ENCODE measurements around the gene RIC8A. TPM values are rescaled to one million over a fixed set of nuclear protein-coding genes. Genes with fewer than 3 reads are reported as not detected.
"Not testable (repeated sequence)": the region's sequence is repeated elsewhere in the genome, so short reads cannot be mapped to it uniquely, and the experiment has no call there.

RIC8A gene
- total RNA-seq, 1 experiment from 2014 or later, result 180 TPM

DNA sequence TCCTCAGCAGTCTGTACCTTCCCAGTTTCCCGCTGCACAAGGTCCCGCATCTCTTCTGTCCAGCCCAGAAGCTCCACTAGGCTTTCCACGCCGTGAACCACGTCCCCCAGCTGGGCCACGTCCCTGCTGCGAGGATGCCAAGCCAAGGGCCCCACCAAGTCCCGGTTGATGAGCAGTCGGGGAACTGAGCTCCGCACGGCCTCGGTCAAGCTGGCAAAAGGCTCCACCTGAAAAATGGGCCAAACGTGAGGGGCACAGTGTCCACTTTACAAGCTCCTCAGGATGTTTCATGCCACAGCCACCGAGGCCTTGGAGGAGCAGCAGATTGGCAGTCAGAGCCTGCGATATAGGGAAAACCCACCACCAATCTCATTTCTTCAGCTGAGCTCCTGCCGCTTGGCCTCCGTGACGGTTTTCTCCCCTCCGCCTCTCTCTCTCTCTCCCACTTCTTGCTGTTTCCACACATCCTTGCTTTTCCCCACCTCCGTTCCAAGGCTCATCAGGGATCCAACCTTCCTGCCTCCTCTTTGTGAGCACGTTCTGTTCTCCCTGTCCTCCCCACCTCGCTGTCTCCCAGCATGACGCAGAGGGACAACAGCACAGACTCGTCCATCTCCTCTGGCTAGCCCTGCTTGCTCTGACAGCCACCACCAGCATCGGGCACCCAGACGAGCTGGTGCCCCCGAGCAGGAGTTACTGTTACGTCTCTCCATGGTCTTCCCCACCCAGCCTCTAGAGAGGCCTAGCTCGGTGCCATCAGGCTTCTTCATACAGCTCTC lies 11.5 kb downstream of the RIC8A start:
- no peak for TF ChIP-seq CTCF (conservative IDR thresholded peaks at IDR 0.05; ENCODE audit: low read depth, low read length)
- no peak for TF ChIP-seq EZH2 (IDR thresholded peaks at IDR 0.05; ENCODE audit: low read length, unreplicated experiment)
- no peak for TF ChIP-seq EZH2phosphoT487 (IDR thresholded peaks at IDR 0.05; ENCODE audit: borderline replicate concordance, low read length)
- Histone ChIP-seq H3K4me3 (ENCODE audit: low read length) (no peak overlapping the region), H3K36me3 (ENCODE audit: low read depth, low read length) (peaks cover 7% of the 10 kb centered on the region; the same call in 1 of the 2 replicates), H4K20me1 (ENCODE audit: low read length) (no peaks in the 10 kb centered on the region), H3K27ac (ENCODE audit: low read length) (no peak overlapping the region), H3K9me2 (replicated peaks; ENCODE audit: low read length) (no peaks in the 10 kb centered on the region), H3K4me2 (ENCODE audit: low read length) (no peak overlapping the region), H2AFZ (ENCODE audit: low read length) (no peak overlapping the region), H3K9ac (ENCODE audit: low read length) (no peak overlapping the region), H3K79me2 (ENCODE audit: low read length) (no peaks in the 10 kb centered on the region), H3F3A (ENCODE audit: low read length, unreplicated experiment) (no peaks in the 10 kb centered on the region), H3K4me1 (ENCODE audit: insufficient read depth, low read length) (no peaks in the 10 kb centered on the region), H3K9me3 (ENCODE audit: low read length) (no peaks in the 10 kb centered on the region), H3K27me3 (ENCODE audit: low read length) (no peaks in the 10 kb centered on the region)
- intact Hi-C loops (cut with micrococcal nuclease), result no loop called here
- DNase-seq (no peak), ATAC-seq (no peak)
- BruUV-seq (replicated peaks), result no TSS peak
- POLR2A ChIA-PET (ENCODE audit: unreplicated experiment), result no interaction called here
- CTCF ChIA-PET, result no interaction called here

GRCh38 chr11:220641-221215 lies 13.2 kb downstream of the RIC8A start:
- DNase-seq; intact Hi-C loops (cut with micrococcal nuclease); POLR2A ChIA-PET (ENCODE audit: unreplicated experiment); CTCF ChIA-PET; H4K20me1 ChIP-seq (ENCODE audit: low read length); H3K36me3 ChIP-seq (ENCODE audit: low read depth, low read length); H3K4me3 ChIP-seq (ENCODE audit: low read length); ATAC-seq; H3F3A ChIP-seq (ENCODE audit: low read length, unreplicated experiment); H3K4me1 ChIP-seq (ENCODE audit: insufficient read depth, low read length); H3K27me3 ChIP-seq (ENCODE audit: low read length); H3K27ac ChIP-seq (ENCODE audit: low read length); H3K9ac ChIP-seq (ENCODE audit: low read length); H3K9me3 ChIP-seq (ENCODE audit: low read length); H2AFZ ChIP-seq (ENCODE audit: low read length); H3K4me2 ChIP-seq (ENCODE audit: low read length); H3K9me2 ChIP-seq (replicated peaks; ENCODE audit: low read length); BruUV-seq (replicated peaks); H3K79me2 ChIP-seq (ENCODE audit: low read length): not testable (repeated sequence)

DNA sequence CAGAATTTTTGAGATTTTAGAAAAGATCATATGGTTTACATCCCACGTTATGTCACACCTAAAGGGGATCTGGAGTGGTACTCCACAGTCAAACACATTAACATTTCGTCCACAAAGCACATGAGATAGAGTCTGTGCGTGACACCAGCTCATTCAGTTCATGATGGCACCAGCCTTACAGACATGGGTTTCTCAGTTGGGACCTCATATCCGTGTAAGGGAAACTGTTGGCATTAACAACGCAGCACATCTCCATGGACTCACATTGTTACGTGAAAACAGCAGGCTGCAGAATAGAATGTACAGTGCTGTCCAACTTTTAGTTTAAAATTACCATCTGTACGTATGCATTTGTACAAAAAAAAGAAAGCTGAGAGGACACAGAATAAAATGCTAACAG lies 14.0 kb downstream of the RIC8A start:
- DNase-seq (no peak), ATAC-seq (no peak)
- no TSS peak for BruUV-seq (replicated peaks)
- Histone ChIP-seq H2AFZ (ENCODE audit: low read length) (no peak overlapping the region), H3K79me2 (ENCODE audit: low read length) (no peaks in the 10 kb centered on the region), H4K20me1 (ENCODE audit: low read length) (no peaks in the 10 kb centered on the region), H3K36me3 (ENCODE audit: low read depth, low read length) (no peaks in the 10 kb centered on the region), H3K4me2 (ENCODE audit: low read length) (no peak overlapping the region), H3K27me3 (ENCODE audit: low read length) (no peaks in the 10 kb centered on the region), H3K9me2 (replicated peaks; ENCODE audit: low read length) (no peaks in the 10 kb centered on the region), H3K27ac (ENCODE audit: low read length) (no peak overlapping the region), H3K4me3 (ENCODE audit: low read length) (no peak overlapping the region), H3F3A (ENCODE audit: low read length, unreplicated experiment) (no peaks in the 10 kb centered on the region), H3K9me3 (ENCODE audit: low read length) (no peaks in the 10 kb centered on the region), H3K4me1 (ENCODE audit: insufficient read depth, low read length) (no peaks in the 10 kb centered on the region), H3K9ac (ENCODE audit: low read length) (no peak overlapping the region)
- ChIA-PET POLR2A (ENCODE audit: unreplicated experiment) (no interaction called here), CTCF (no interaction called here)
- intact Hi-C loops (cut with micrococcal nuclease), result no loop called here
- no peak for TF ChIP-seq EZH2phosphoT487 (IDR thresholded peaks at IDR 0.05; ENCODE audit: borderline replicate concordance, low read length)
- TF ChIP-seq EZH2 (IDR thresholded peaks at IDR 0.05; ENCODE audit: low read length, unreplicated experiment), result no peak
- TF ChIP-seq CTCF (conservative IDR thresholded peaks at IDR 0.05; ENCODE audit: low read depth, low read length), result no peak

Data from PC-3 (cell line).